Panc1 (cell line): ENCODE data around the gene BICDL2. TPM values are rescaled to one million over a fixed set of nuclear protein-coding genes. Genes with fewer than 3 reads are reported as not detected.
A peak's percentile ranks its signal among the peaks of the same experiment; 100 is the strongest.

Experiments
- ATAC-seq: fragments of 200-7000 bp; cut with Tn5 transposase; 2 replicates; pipeline ENCODE4 v1.9.1; 2020; ENCODE audit warnings: mild to moderate bottlenecking, moderate library complexity
- BruUV-seq: library from RNA; stranded (reverse); fragments of 400-500 nt; replicated peaks from 2 replicates; lab custom pipeline; 2021; lab: Mats Ljungman, UMichigan
- CTCF ChIA-PET: fragments of 300-600 bp; sonication (Branson Sonifier 250); formaldehyde crosslinking; loops from one replicate; lab custom pipeline; 2022; ENCODE audit warnings: antibody characterized with exemption; lab: Charles Lee
- POLR2A ChIA-PET: fragments of 300-600 bp; sonication (Branson Sonifier 250); formaldehyde crosslinking; loops from one replicate; lab custom pipeline; 2022; ENCODE audit warnings: antibody characterized with exemption; lab: Charles Lee
- DNase-seq: peaks from one replicate; pipeline ENCODE4 v3.0.0-alpha.2; 2010; ENCODE audit warnings: low read depth, low spot score
- H3K27ac ChIP-seq: 2 replicates; pipeline ENCODE4 v1.5.1; 2011; ENCODE audit warnings: mild to moderate bottlenecking, low read length, inconsistent platforms
- H3K27me3 ChIP-seq: fragments of 200-500 bp; sonication (Bioruptor generic); 2 replicates; pipeline ENCODE4 v1.6.0; 2014; ENCODE audit warnings: low read length, inconsistent platforms; ENCODE audit not compliant: control insufficient read depth, insufficient read depth
- H3K36me3 ChIP-seq: fragments of 200-500 bp; sonication (Bioruptor generic); 2 replicates; pipeline ENCODE4 v1.5.1; 2014; ENCODE audit warnings: inconsistent platforms, mild to moderate bottlenecking, low read length, moderate library complexity; ENCODE audit not compliant: control insufficient read depth, insufficient read depth
- H3K4me1 ChIP-seq: 2 replicates; pipeline ENCODE4 v1.5.1; 2011; ENCODE audit warnings: inconsistent platforms, mild to moderate bottlenecking, low read length, moderate library complexity; ENCODE audit not compliant: control insufficient read depth, insufficient read depth
- H3K4me3 ChIP-seq, 2 experiments: 2 replicates each; pipeline ENCODE4 v1.5.1; 2011 to 2012; ENCODE audit warnings: low read depth in 2 of 2, low read length in 2 of 2, mild to moderate bottlenecking in 2 of 2, inconsistent platforms in 1 of 2, moderate library complexity in 1 of 2
- H3K9me3 ChIP-seq: fragments of 200-500 bp; sonication (Bioruptor generic); 2 replicates; pipeline ENCODE4 v1.5.1; 2014; ENCODE audit warnings: low read depth, mild to moderate bottlenecking, inconsistent platforms, low read length, moderate library complexity; ENCODE audit not compliant: control insufficient read depth, insufficient read depth
- CTCF ChIP-seq: fragments of 450-650 bp; IDR thresholded peaks from 2 replicates; pipeline ENCODE4 v1.5.1; 2017; ENCODE audit warnings: mild to moderate bottlenecking
- POLR2AphosphoS5 ChIP-seq: IDR thresholded peaks from 2 replicates; pipeline ENCODE4 v1.6.1; 2012; ENCODE audit warnings: mild to moderate bottlenecking, low read depth, low read length, moderate library complexity
- REST ChIP-seq, 2 experiments: IDR thresholded peaks; 2 replicates each; pipeline ENCODE4 v1.6.1; 2011 to 2012; ENCODE audit warnings: low read depth in 2 of 2, control low read depth in 1 of 2, low read length in 1 of 2, mild to moderate bottlenecking in 1 of 2, moderate library complexity in 1 of 2; ENCODE audit not compliant: insufficient read depth in 1 of 2
- SIN3A ChIP-seq: IDR thresholded peaks from 2 replicates; pipeline ENCODE4 v1.6.1; 2012; ENCODE audit warnings: low read depth, mild to moderate bottlenecking, low read length, moderate library complexity, borderline replicate concordance; ENCODE audit not compliant: insufficient read depth
- TCF7L2 ChIP-seq: IDR thresholded peaks from 2 replicates; pipeline ENCODE4 v1.6.1; 2011; ENCODE audit warnings: mild to moderate bottlenecking, low read depth, low read length, inconsistent platforms
- in situ Hi-C: cut with HindIII; loops from 2 replicates; pipeline ENCODE4 v1.10.0; 2016; ENCODE audit warnings: low sequenced_read_pairs, low pct_unique_long_range_greater_than_20kb
- intact Hi-C: fragments of 100-400 bp; cut with micrococcal nuclease; formaldehyde crosslinking; loops from one replicate; pipeline ENCODE4 v1.10.0; 2022; ENCODE audit not compliant: unreplicated experiment
- total RNA-seq: library from RNA; stranded (reverse); gene quantifications from one replicate; pipeline ENCODE4 v1.2.1, GENCODE V29; 2021; ENCODE audit not compliant: unreplicated experiment

BICDL2 gene
- total RNA-seq, 1 experiment from 2014 or later = 0.21 TPM

- ChIA-PET POLR2A (no interaction called here), CTCF (interaction anchor here (0.6 to 1.2 kb wide), 9 partner anchors 9 to 360 kb away, joined by 3 to 5 read pairs (median 4); partner anchors contain the start of genes CLDN6, TNFRSF12A and ZNF213)
- DNase-seq (no peak), ATAC-seq (no peak)
- Histone ChIP-seq H3K36me3 (no peaks in the 10 kb centered on the region), H3K9me3 (no peaks in the 10 kb centered on the region), H3K27me3 (no peaks in the 10 kb centered on the region), H3K27ac (no peak overlapping the region), H3K4me1 (peaks cover 6% of the 10 kb centered on the region; the same call in 1 of the 2 replicates), H3K4me3 (no peak overlapping the region)
- no peak for TF ChIP-seq SIN3A
- TF ChIP-seq POLR2AphosphoS5 = no peak
- TF ChIP-seq CTCF = no peak
- TF ChIP-seq REST (IDR thresholded peaks at IDR 0.05; ENCODE audit: insufficient read depth in 1 of 2, low read depth in 2 of 2, low read length in 1 of 2) = no peak
- no peak for TF ChIP-seq TCF7L2
- no TSS peak for BruUV-seq
- intact Hi-C loops = no loop called here
- in situ Hi-C loops = no loop called here
Measured at GRCh38 chr16:3028716-3029319, 7.9 kb downstream of the BICDL2 start.

GRCh38 chr16:3027983-3028715, 8.6 kb downstream of the BICDL2 start:
- Histone ChIP-seq H3K9me3 (no peaks in the 10 kb centered on the region), H3K4me1 (peaks cover 6% of the 10 kb centered on the region), H3K27me3 (no peaks in the 10 kb centered on the region), H3K36me3 (no peaks in the 10 kb centered on the region), H3K27ac (no peak overlapping the region), H3K4me3 (no peak overlapping the region)
- ChIA-PET POLR2A (interaction anchor here (0.7 kb wide), 1 partner anchor 1737 kb away, joined by 3 read pairs; no protein-coding TSS in a partner anchor), CTCF (interaction anchor here (0.6 to 1.2 kb wide), 9 partner anchors 8 to 252 kb away, joined by 3 to 5 read pairs (median 4); partner anchors contain the start of genes CLDN6, TNFRSF12A and ZNF213)
- peak; percentile 96 for TF ChIP-seq CTCF
- no peak for TF ChIP-seq TCF7L2
- TF ChIP-seq POLR2AphosphoS5 = peak; percentile 62
- TF ChIP-seq REST (IDR thresholded peaks at IDR 0.05; ENCODE audit: insufficient read depth in 1 of 2, low read depth in 2 of 2, low read length in 1 of 2) = peak in 1 of 2 experiments; percentile 49; a peak in 1 of 4 replicates
- TF ChIP-seq SIN3A = no peak
- ATAC-seq (peak; percentile 51), DNase-seq (peak; percentile 32)
- intact Hi-C loops = no loop called here
- BruUV-seq = no TSS peak
- in situ Hi-C loops = no loop called here
